K562 (cell line): ENCODE measurements around the gene SLC19A1. TPM values are rescaled to one million over a fixed set of nuclear protein-coding genes. Genes with fewer than 3 reads are reported as not detected.

ENCODE experiments used
- ATAC-seq: fragments of 200-7000 bp; cut with Tn5 transposase; 3 replicates; pipeline ENCODE4 v1.9.1; 2020; ENCODE audit warnings: moderate library complexity
- BruUV-seq: library from RNA; stranded (reverse); fragments of 400-500 nt; replicated peaks from 2 replicates; lab custom pipeline; 2021; lab: Mats Ljungman, UMichigan
- CTCF ChIA-PET: fragments of 300-600 bp; formaldehyde crosslinking; extraction: SDS; loops from one replicate; lab custom pipeline; 2021; ENCODE audit warnings: low intra/inter-chr PET ratio; lab: Yijun Ruan, JAX
- POLR2A ChIA-PET: fragments of 300-600, 350-650 bp; sonication (Branson Sonifier 250); formaldehyde crosslinking; extraction: SDS; loops from one replicate; lab custom pipeline; 2021; ENCODE audit warnings: antibody characterized with exemption, inconsistent platforms; lab: Yijun Ruan, JAX
- DNase-seq, 4 experiments: peaks; one replicate each; pipeline versions ENCODE4 v3.0.0 to v3.0.0-alpha.2; 2011 to 2018; ENCODE audit warnings: low spot score in 3 of 4, mixed read lengths in 3 of 4; ENCODE audit errors: extremely low read depth in 1 of 4
- FAIRE-seq: peaks from 2 replicates; lab custom pipeline; 2011; peaks lifted over from hg19 to GRCh38; lab: Jason Lieb, UNC
- H2AFZ ChIP-seq: 2 replicates; pipeline ENCODE4 v1.6.0; 2011; ENCODE audit warnings: low read depth, low read length, control low read depth, inconsistent platforms
- H3K27ac ChIP-seq: fragments of 200-600 bp; 3 replicates; pipeline ENCODE4 v1.8.0; 2011; ENCODE audit warnings: low read depth, mild to moderate bottlenecking, control low read depth, inconsistent platforms, low read length, moderate library complexity, mixed read lengths; ENCODE audit errors: extremely low read depth
- H3K27me3 ChIP-seq, 2 experiments: fragments of 300-600 bp in 1 of 2; 2 replicates in 1 of 2; 3 replicates in 1 of 2; pipeline versions ENCODE4 v1.6.0 to v1.8.0; 2011; ENCODE audit warnings: inconsistent platforms in 2 of 2, low read length in 2 of 2, mild to moderate bottlenecking in 1 of 2, mixed read lengths in 1 of 2, moderate library complexity in 1 of 2; ENCODE audit not compliant: control insufficient read depth in 2 of 2, insufficient read depth in 2 of 2
- H3K36me3 ChIP-seq: fragments of 300-600 bp; 3 replicates; pipeline ENCODE4 v1.8.0; 2011; ENCODE audit warnings: mild to moderate bottlenecking, low read length, inconsistent platforms; ENCODE audit not compliant: control insufficient read depth, insufficient read depth
- H3K4me1 ChIP-seq, 2 experiments: fragments of 200-600 bp in 1 of 2; replicated peaks in 1 of 2; 2 replicates in 1 of 2; 3 replicates in 1 of 2; pipeline versions ENCODE4 v1.5.1 to v1.8.0; 2011; ENCODE audit warnings: inconsistent platforms in 2 of 2, low read length in 2 of 2, mild to moderate bottlenecking in 1 of 2, mixed read lengths in 1 of 2, moderate library complexity in 1 of 2; ENCODE audit not compliant: control insufficient read depth in 2 of 2, insufficient read depth in 2 of 2
- H3K4me2 ChIP-seq: 2 replicates; pipeline ENCODE4 v1.6.1; 2011; ENCODE audit warnings: low read length, control low read depth, inconsistent platforms, mixed read lengths; ENCODE audit not compliant: insufficient read depth
- H3K4me3 ChIP-seq: fragments of 200-600 bp; sonication (generic), shearing (Covaris generic); 2 replicates; pipeline ENCODE4 v1.5.1; 2016; ENCODE audit warnings: control low read depth, inconsistent platforms
- H3K79me2 ChIP-seq: fragments of 200-600 bp; 3 replicates; pipeline ENCODE4 v1.8.0; 2011; ENCODE audit warnings: low read length, inconsistent platforms; ENCODE audit not compliant: control insufficient read depth, insufficient read depth
- H3K9ac ChIP-seq, 2 experiments: 2 replicates each; pipeline versions ENCODE4 v1.6.0 to v1.6.1; 2011; ENCODE audit warnings: low read depth in 2 of 2, low read length in 2 of 2, control low read depth in 1 of 2, inconsistent platforms in 1 of 2, mild to moderate bottlenecking in 1 of 2, mixed read lengths in 1 of 2; ENCODE audit not compliant: insufficient read depth in 1 of 2
- H3K9me1 ChIP-seq: one replicate; pipeline ENCODE4 v1.6.0; 2011; ENCODE audit warnings: inconsistent platforms, mild to moderate bottlenecking, low read length, moderate library complexity; ENCODE audit not compliant: control insufficient read depth, insufficient read depth
- H3K9me3 ChIP-seq: replicated peaks from 2 replicates; pipeline ENCODE4 v1.5.1; 2011; ENCODE audit warnings: low read depth, low read length, inconsistent platforms; ENCODE audit not compliant: control insufficient read depth, insufficient read depth
- H4K20me1 ChIP-seq: replicated peaks from 2 replicates; pipeline ENCODE4 v1.6.1; 2011; ENCODE audit warnings: low read length, inconsistent platforms, mixed read lengths; ENCODE audit not compliant: control insufficient read depth, insufficient read depth
- BHLHE40 ChIP-seq: IDR thresholded peaks from 2 replicates; pipeline ENCODE4 v1.6.1; 2011; ENCODE audit warnings: low read length, improper control_type of control experiment
- FOXA3 ChIP-seq, 2 experiments: fragments of 450-650 bp in 1 of 2; sonication (generic) in 1 of 2; formaldehyde crosslinking; IDR thresholded peaks in 1 of 2; conservative IDR thresholded peaks in 1 of 2; 2 replicates each; pipeline versions ENCODE4 v1.4.0 to v1.8.0; 2020 to 2022; ENCODE audit warnings: mild to moderate bottlenecking in 2 of 2, missing genetic modification reagents in 1 of 2
- POLR2G ChIP-seq: fragments of 200-400 bp; formaldehyde crosslinking; IDR thresholded peaks from 2 replicates; pipeline ENCODE4 v1.6.1; 2017; ENCODE audit warnings: low read depth, mild to moderate bottlenecking, antibody characterized with exemption, low read length, moderate library complexity
- WGBS: fragments of 100-300 bp; shearing (Covaris generic); methylation state at CpG from one replicate; pipeline ENCODE4 v1.1.6; 2016; ENCODE audit warnings: low coverage, mixed read lengths; ENCODE audit not compliant: insufficient coverage; ENCODE audit errors: missing lambda C conversion rate; 5-methylcytosine and 5-hydroxymethylcytosine counted together
- in situ Hi-C: fragments of 300-500 bp; cut with MboI; formaldehyde crosslinking; loops from 4 replicates; pipeline ENCODE4 v1.15.0; 2018; ENCODE audit warnings: inconsistent platforms, mixed read lengths
- intact Hi-C: fragments of 100-400 bp; cut with micrococcal nuclease; formaldehyde crosslinking; loops from 2 replicates; pipeline ENCODE4 v1.14.2; 2022
- polyA plus RNA-seq, 8 experiments: library from polyadenylated mRNA; depleted of rRNA in 4 of 8; stranded (reverse) in 5 of 8; unstranded in 3 of 8; fragments of >200 nt; fragmentation: Nextera tagmentation in 2 of 8; fragmentation: Illumina TruSeq in 1 of 8; extraction: Ambion mirVana in 2 of 8; extraction: Trizol in 1 of 8; gene quantifications; 2 replicates each; pipeline versions ENCODE4 v1.2.1 to v1.2.3, GENCODE V29; 2011 to 2014; ENCODE audit warnings: inconsistent platforms in 1 of 8, missing spikeins in 1 of 8
- total RNA-seq, 7 experiments: library from RNA; depleted of rRNA in 6 of 7; stranded (reverse); fragments of >200 nt in 6 of 7; fragmentation: Illumina TruSeq in 2 of 7; extraction: Trizol in 2 of 7; gene quantifications; 2 replicates each; pipeline versions ENCODE4 v1.2.1 to v1.2.3, GENCODE V29; 2011 to 2021; ENCODE audit warnings: low replicate concordance in 1 of 7
- TF ChIP-seq, protein P1 (sequence below): sonication (generic); formaldehyde crosslinking; IDR thresholded peaks from 2 replicates; pipeline ENCODE4 v1.8.0; 2022; ENCODE audit warnings: missing genetic modification reagents, mild to moderate bottlenecking, borderline replicate concordance

The SLC19A1 gene
- total and polyA plus RNA-seq, 9 of the 15 experiments (the other 6 are each of a cell fraction or from before 2014, with no cell fraction given), result 0.65 to 88.7 (median 12.0) TPM

DNA sequence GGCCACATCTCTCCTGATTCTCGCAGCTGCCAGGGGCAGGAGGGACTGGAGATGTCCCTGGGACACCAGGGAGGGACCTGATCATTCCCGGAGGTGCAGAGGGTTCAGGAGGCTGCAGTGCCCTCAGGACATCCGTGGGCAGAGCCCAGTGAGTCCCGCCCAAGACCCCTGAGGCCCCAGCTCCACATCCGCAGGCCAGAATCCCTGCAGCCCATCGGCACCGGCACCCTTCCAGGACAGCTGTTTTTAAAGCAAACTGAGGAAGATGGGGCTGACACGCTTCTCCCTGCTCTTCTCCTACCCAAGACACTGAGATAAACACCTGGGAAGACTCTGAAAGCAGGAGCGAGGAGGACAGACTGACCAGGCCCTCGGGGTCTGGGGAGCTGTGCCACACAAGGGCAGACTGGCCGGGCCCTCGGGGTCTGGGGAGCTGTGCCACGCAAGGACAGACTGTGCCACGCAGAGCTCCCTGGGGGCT lies 25.5 kb downstream of the SLC19A1 start (continued):
- TF ChIP-seq, protein P1, sequence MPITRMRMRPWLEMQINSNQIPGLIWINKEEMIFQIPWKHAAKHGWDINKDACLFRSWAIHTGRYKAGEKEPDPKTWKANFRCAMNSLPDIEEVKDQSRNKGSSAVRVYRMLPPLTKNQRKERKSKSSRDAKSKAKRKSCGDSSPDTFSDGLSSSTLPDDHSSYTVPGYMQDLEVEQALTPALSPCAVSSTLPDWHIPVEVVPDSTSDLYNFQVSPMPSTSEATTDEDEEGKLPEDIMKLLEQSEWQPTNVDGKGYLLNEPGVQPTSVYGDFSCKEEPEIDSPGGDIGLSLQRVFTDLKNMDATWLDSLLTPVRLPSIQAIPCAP (CRISPR knock-in tag), result no peak
- TF ChIP-seq FOXA3 (CRISPR knock-in tag; conservative IDR thresholded peaks at IDR 0.05 in 1 of 2, IDR thresholded peaks at IDR 0.05 in 1 of 2), result no peak

DNA sequence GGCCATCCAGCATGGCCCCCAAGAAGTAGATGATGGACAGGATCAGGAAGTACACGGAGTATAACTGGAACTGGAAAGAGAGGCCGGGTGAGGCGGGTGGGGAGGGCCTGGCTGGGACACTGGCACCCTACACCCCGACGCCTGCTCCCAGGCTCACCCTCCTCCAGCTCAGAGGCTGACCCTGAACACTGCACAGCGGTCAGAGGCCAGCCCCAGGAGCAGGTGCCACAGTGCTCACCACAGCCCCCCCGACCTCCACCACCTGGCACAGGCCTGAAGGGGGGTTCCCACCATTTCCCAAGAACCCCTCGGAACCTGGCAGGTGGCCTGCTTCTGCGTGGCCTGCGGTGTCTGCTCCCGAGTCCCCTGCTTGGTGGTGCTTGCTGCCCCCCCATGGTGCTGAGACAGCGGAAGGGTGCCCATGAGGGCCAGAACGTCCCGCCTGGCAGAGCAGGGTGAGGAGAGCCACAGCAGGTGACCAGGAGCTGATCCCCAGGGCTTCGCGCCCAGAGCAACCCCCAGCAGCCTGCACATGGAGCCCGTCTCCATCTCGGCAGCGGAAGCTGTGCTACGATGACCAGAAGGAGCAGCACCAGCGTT lies 26.1 kb downstream of the SLC19A1 start:
- Histone ChIP-seq H3K36me3 (peaks cover 96% of the 10 kb centered on the region), H3K4me2 (no peak overlapping the region), H3K9me1 (no peaks in the 10 kb centered on the region), H3K4me1 (peaks cover 0 to 39% of the 10 kb centered on the region in 2 experiments; a peak in 1 of 5 replicates), H3K27ac (no peak overlapping the region), H3K79me2 (peaks cover 20% of the 10 kb centered on the region), H3K27me3 (no peaks in the 10 kb centered on the region), H4K20me1 (peaks cover 6% of the 10 kb centered on the region; the same call in 1 of the 2 replicates), H3K9me3 (no peaks in the 10 kb centered on the region), H2AFZ (no peak overlapping the region), H3K4me3 (no peak overlapping the region), H3K9ac (peak overlapping the region in 1 of 2 experiments; percentile 27; a peak in 1 of 4 replicates)
- CTCF ChIA-PET, result no interaction called here
- POLR2A ChIA-PET, result interaction anchor here (0.8 to 1.0 kb wide), 2 partner anchors 97 to 269 kb away, joined by 3 to 4 read pairs; no protein-coding TSS in a partner anchor
- intact Hi-C loops (no loop called here), in situ Hi-C loops (no loop called here)
- ATAC-seq (no peak), FAIRE-seq (no peak), DNase-seq (no peak)
- WGBS, result 92% methylated on average over 21 of the region's 21 CpGs
- TF ChIP-seq POLR2G (peak; percentile 9; the same call in 1 of the 2 replicates), BHLHE40 (no peak)
- BruUV-seq, result no TSS peak
